Measurements from ENCODE around the gene CFDP1. TPM values are rescaled to one million over a fixed set of nuclear protein-coding genes. Genes with fewer than 3 reads are reported as not detected.

Gene CFDP1
- total RNA-seq, 1 experiment from 2014 or later, result 44.7 TPM

DNA sequence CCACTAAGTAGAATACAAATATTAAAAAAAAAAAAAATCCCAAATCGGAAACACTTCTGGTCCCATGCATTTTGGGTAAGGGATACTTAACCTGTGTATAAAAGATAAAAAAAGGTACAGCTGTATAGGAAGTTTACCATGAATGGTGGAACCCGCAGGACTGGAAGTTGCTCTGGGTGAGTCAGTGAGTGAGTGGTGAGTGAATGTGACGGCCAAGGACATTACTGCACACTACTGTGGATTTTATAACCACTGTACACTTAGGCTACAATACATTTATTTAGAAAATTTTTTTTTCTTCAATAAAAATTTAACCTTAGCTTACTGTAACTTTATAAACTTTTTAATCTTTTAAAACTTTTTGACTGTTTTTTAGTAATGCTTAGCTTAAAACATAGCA lies 110.6 kb downstream of the CFDP1 start:
- H3K36me3 Mint-ChIP-seq (ENCODE audit: insufficient read depth, unreplicated experiment), result peaks cover 4% of the 10 kb centered on the region
- peaks cover 28% of the 10 kb centered on the region for H3K4me1 Mint-ChIP-seq (ENCODE audit: insufficient read depth, unreplicated experiment)
- no peak overlapping the region for H3K4me3 Mint-ChIP-seq (ENCODE audit: unreplicated experiment)
- no peaks in the 10 kb centered on the region for H3K27me3 Mint-ChIP-seq (ENCODE audit: insufficient read depth, unreplicated experiment)
- H3K27ac Mint-ChIP-seq (ENCODE audit: low read depth, unreplicated experiment), result no peak overlapping the region
- POLR2A ChIA-PET, result interaction anchor here (0.6 to 2.0 kb wide), 5 partner anchors 12 to 72 kb away, joined by 3 to 32 read pairs (median 4); no protein-coding TSS in a partner anchor
- TF ChIP-seq, protein P1, sequence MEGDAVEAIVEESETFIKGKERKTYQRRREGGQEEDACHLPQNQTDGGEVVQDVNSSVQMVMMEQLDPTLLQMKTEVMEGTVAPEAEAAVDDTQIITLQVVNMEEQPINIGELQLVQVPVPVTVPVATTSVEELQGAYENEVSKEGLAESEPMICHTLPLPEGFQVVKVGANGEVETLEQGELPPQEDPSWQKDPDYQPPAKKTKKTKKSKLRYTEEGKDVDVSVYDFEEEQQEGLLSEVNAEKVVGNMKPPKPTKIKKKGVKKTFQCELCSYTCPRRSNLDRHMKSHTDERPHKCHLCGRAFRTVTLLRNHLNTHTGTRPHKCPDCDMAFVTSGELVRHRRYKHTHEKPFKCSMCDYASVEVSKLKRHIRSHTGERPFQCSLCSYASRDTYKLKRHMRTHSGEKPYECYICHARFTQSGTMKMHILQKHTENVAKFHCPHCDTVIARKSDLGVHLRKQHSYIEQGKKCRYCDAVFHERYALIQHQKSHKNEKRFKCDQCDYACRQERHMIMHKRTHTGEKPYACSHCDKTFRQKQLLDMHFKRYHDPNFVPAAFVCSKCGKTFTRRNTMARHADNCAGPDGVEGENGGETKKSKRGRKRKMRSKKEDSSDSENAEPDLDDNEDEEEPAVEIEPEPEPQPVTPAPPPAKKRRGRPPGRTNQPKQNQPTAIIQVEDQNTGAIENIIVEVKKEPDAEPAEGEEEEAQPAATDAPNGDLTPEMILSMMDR (IDR thresholded peaks at IDR 0.05; ENCODE audit: unreplicated experiment), result no peak
- peak; percentile 62 for DNase-seq (ENCODE audit: unreplicated experiment)
- no TSS peak for BruUV-seq (replicated peaks)
- intact Hi-C loops (cut with micrococcal nuclease), result no loop called here
- no peaks in the 10 kb centered on the region for H3K9me3 Mint-ChIP-seq (ENCODE audit: unreplicated experiment)
- CTCF ChIA-PET, result interaction anchor here (0.9 to 1.1 kb wide), 2 partner anchors 17 to 19 kb away, joined by 3 to 4 read pairs; no protein-coding TSS in a partner anchor

DNA sequence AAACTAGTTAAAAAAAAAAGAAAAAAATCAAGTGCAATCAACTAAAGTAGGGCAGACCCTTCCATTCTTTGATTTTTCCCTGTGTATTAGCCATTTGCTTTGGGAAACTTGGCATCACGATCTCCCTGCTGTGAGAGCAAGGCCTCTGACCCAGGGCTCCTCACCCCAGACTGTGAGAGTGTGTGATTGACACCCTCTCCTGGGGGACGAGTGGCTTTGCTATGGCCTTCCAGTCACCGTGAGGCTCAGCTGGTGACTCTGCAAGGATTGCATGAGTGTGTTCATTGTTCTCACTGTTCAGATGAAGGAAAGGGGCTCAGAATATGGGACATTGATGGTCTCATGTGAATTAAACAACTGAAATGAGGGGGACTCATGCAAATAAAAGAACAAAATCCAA lies 112.9 kb downstream of the CFDP1 start:
- ChIA-PET CTCF (interaction anchor here (0.8 to 0.9 kb wide), 3 partner anchors 12 to 121 kb away, joined by 3 read pairs; no protein-coding TSS in a partner anchor), POLR2A (interaction anchor here (0.8 to 4.7 kb wide), 2 partner anchors 8 to 14 kb away, joined by 3 to 29 read pairs; no protein-coding TSS in a partner anchor)
- peaks cover 32% of the 10 kb centered on the region for H3K4me1 Mint-ChIP-seq (ENCODE audit: insufficient read depth, unreplicated experiment)
- peak; percentile 10 for DNase-seq (ENCODE audit: unreplicated experiment)
- TF ChIP-seq, protein P1 (IDR thresholded peaks at IDR 0.05; ENCODE audit: unreplicated experiment), result no peak
- no peak overlapping the region for H3K27ac Mint-ChIP-seq (ENCODE audit: low read depth, unreplicated experiment)
- no peak overlapping the region for H3K4me3 Mint-ChIP-seq (ENCODE audit: unreplicated experiment)
- BruUV-seq (replicated peaks), result no TSS peak
- H3K9me3 Mint-ChIP-seq (ENCODE audit: unreplicated experiment), result no peaks in the 10 kb centered on the region
- no peaks in the 10 kb centered on the region for H3K27me3 Mint-ChIP-seq (ENCODE audit: insufficient read depth, unreplicated experiment)
- no peaks in the 10 kb centered on the region for H3K36me3 Mint-ChIP-seq (ENCODE audit: insufficient read depth, unreplicated experiment)
- intact Hi-C loops (cut with micrococcal nuclease), result no loop called here

DNA sequence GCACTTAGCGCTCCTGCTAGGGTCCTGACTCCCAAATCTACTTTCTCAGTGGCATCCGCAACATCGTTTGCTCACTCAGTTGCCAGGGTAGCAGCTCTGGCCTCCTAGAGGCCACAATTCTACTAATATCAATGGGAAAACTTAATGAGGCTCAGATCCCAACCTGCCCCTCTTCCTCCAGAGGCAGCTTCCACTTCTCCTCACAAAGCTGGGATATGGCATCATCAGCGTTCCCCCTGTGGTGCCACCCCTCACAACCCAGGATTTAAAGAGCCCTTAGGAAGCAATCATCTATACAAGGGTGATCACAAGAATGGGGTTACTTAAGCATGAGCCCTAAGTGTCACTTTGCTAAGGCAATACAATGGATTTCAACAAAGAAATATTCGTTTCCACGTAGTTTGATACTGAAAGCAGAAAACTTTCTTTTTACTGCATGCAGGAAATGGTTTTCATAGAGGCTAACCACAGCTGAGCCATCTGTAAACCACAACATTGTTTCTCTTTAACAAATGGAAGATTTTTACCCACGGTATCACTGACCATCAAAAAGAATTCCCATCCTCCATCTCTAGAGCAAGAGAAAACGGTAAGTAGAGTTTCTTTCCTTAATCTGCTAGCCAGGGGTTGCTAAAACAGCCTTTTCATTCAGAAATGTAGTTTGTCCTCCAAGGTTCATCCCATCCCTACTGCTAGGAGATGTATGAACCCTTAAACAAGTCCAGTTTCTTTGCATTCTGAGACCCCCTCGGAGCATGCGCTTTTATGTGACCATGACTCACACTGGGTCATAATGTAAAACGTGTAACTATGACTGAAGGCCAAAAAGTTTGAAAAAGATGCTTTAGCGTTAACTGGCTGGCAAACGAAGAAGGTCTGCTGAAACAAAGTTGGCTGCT lies 113.5 kb downstream of the CFDP1 start:
- Mint-ChIP-seq H3K27ac (ENCODE audit: low read depth, unreplicated experiment) (no peak overlapping the region), H3K4me3 (ENCODE audit: unreplicated experiment) (no peak overlapping the region), H3K4me1 (ENCODE audit: insufficient read depth, unreplicated experiment) (peaks cover 26% of the 10 kb centered on the region), H3K36me3 (ENCODE audit: insufficient read depth, unreplicated experiment) (no peaks in the 10 kb centered on the region), H3K27me3 (ENCODE audit: insufficient read depth, unreplicated experiment) (no peaks in the 10 kb centered on the region), H3K9me3 (ENCODE audit: unreplicated experiment) (no peaks in the 10 kb centered on the region)
- intact Hi-C loops (cut with micrococcal nuclease), result no loop called here
- POLR2A ChIA-PET, result interaction anchor here (0.8 to 4.7 kb wide), 2 partner anchors 7 to 13 kb away, joined by 3 to 29 read pairs; no protein-coding TSS in a partner anchor
- peak; percentile 29 for DNase-seq (ENCODE audit: unreplicated experiment)
- no TSS peak for BruUV-seq (replicated peaks)
- CTCF ChIA-PET, result no interaction called here
- TF ChIP-seq, protein P1 (IDR thresholded peaks at IDR 0.05; ENCODE audit: unreplicated experiment), result no peak

DNA sequence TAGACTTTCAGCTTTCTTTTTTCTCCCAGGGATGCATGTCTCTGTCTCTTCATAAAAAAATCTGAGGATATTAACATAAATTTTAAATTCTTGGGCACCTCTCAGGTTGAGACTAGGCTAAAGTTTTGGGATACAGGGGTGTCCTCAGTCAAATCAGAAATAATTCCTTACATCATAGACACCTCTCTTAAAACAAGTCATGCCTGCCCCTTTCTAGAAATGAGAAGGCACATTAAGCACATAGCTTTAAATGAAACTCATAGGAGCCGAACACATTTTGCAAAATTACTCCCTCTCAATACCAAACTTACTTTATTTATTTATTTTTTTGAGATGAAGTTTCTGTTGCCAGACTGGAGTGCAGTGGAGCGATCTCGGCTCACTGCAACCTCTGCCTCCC lies 114.6 kb downstream of the CFDP1 start:
- no TSS peak for BruUV-seq (replicated peaks)
- intact Hi-C loops (cut with micrococcal nuclease), result no loop called here
- DNase-seq (ENCODE audit: unreplicated experiment), result no peak
- Mint-ChIP-seq H3K36me3 (ENCODE audit: insufficient read depth, unreplicated experiment) (no peaks in the 10 kb centered on the region), H3K9me3 (ENCODE audit: unreplicated experiment) (no peaks in the 10 kb centered on the region), H3K4me1 (ENCODE audit: insufficient read depth, unreplicated experiment) (peaks cover 21% of the 10 kb centered on the region), H3K4me3 (ENCODE audit: unreplicated experiment) (no peak overlapping the region), H3K27me3 (ENCODE audit: insufficient read depth, unreplicated experiment) (no peaks in the 10 kb centered on the region), H3K27ac (ENCODE audit: low read depth, unreplicated experiment) (no peak overlapping the region)
- ChIA-PET POLR2A (interaction anchor here (4.7 kb wide), 1 partner anchor 12 kb away, joined by 29 read pairs; no protein-coding TSS in a partner anchor), CTCF (no interaction called here)
- TF ChIP-seq, protein P1 (IDR thresholded peaks at IDR 0.05; ENCODE audit: unreplicated experiment), result no peak

All from MCF 10A (cell line).